Astrocyte of the cerebellum (primary cell): Measurements from ENCODE around the gene GNB5.

Experiments used
- DNase-seq: peaks from one replicate; pipeline ENCODE4 v3.0.0-alpha.2; 2011; ENCODE audit warnings: low read depth
- H3K4me3 ChIP-seq: 2 replicates; pipeline ENCODE4 v1.5.1; 2011; ENCODE audit warnings: mild to moderate bottlenecking, low read depth, low read length, moderate library complexity
- CTCF ChIP-seq: IDR thresholded peaks from 2 replicates; pipeline ENCODE4 v1.5.1; 2012; ENCODE audit warnings: low read length, low read depth, moderate library complexity, mild to moderate bottlenecking; ENCODE audit errors: missing control alignments
- in situ Hi-C: cut with HindIII; loops from 2 replicates; pipeline ENCODE4 v1.10.0; 2017; ENCODE audit warnings: low sequenced_read_pairs

The GNB5 gene

GRCh38 chr15:52199271-52199670 is 8.1 kb upstream of the GNB5 start:
- in situ Hi-C loops = no loop called here
- TF ChIP-seq CTCF = no peak
- DNase-seq = no peak
- H3K4me3 ChIP-seq = no peak overlapping the region

GRCh38 chr15:52196891-52197290 is 5.7 kb upstream of the GNB5 start:
- in situ Hi-C loops = no loop called here
- no peak overlapping the region for H3K4me3 ChIP-seq
- TF ChIP-seq CTCF = no peak
- no peak for DNase-seq

GRCh38 chr15:52193791-52194190 is 2.6 kb upstream of the GNB5 start:
- DNase-seq = no peak
- no peak for TF ChIP-seq CTCF
- no peak overlapping the region for H3K4me3 ChIP-seq
- in situ Hi-C loops = no loop called here

GRCh38 chr15:52193321-52193720 is 2.1 kb upstream of the GNB5 start:
- in situ Hi-C loops = no loop called here
- no peak for TF ChIP-seq CTCF
- H3K4me3 ChIP-seq = no peak overlapping the region
- no peak for DNase-seq

- no peak for TF ChIP-seq CTCF
- H3K4me3 ChIP-seq = no peak overlapping the region
- DNase-seq = no peak
- in situ Hi-C loops = no loop called here
Measured at GRCh38 chr15:52186651-52187486, 4.3 kb downstream of the GNB5 start.

- no peak overlapping the region for H3K4me3 ChIP-seq
- no peak for DNase-seq
- in situ Hi-C loops = no loop called here
- TF ChIP-seq CTCF = no peak
Measured at GRCh38 chr15:52185151-52185561, 6.0 kb downstream of the GNB5 start.
